Bronchial epithelial cell (primary cell): ENCODE data around the gene CEP120. TPM values are rescaled to one million over a fixed set of nuclear protein-coding genes. Genes with fewer than 3 reads are reported as not detected.

Source experiments
- DNase-seq: peaks from one replicate; pipeline ENCODE4 v3.0.0-alpha.2; 2010; ENCODE audit warnings: low read depth
- FAIRE-seq: peaks from 2 replicates; lab custom pipeline; 2011; peaks lifted over from hg19 to GRCh38; lab: Jason Lieb, UNC
- H3K27me3 ChIP-seq: 2 replicates; pipeline ENCODE4 v1.5.1; 2011; ENCODE audit warnings: low read length; ENCODE audit not compliant: control insufficient read depth, insufficient read depth
- H3K36me3 ChIP-seq: 2 replicates; pipeline ENCODE4 v1.5.1; 2011; ENCODE audit warnings: low read length; ENCODE audit not compliant: control insufficient read depth, insufficient read depth
- H3K4me3 ChIP-seq: 2 replicates; pipeline ENCODE4 v1.5.1; 2011; ENCODE audit warnings: mild to moderate bottlenecking, low read depth, low read length, control low read depth
- CTCF ChIP-seq: IDR thresholded peaks from 2 replicates; pipeline ENCODE4 v1.5.1; 2011; ENCODE audit warnings: mild to moderate bottlenecking, moderate library complexity, low read length, control low read depth, inconsistent platforms; ENCODE audit not compliant: insufficient read depth, severe bottlenecking
- total RNA-seq: library from RNA; depleted of rRNA; stranded (reverse); fragments of >200 nt; gene quantifications from 2 replicates; pipeline ENCODE4 v1.2.1, GENCODE V29; 2014

Gene CEP120
- total RNA-seq, 1 donor from 2014 or later = 15.0 TPM

GRCh38 chr5:123441408-123441807 lies 18.2 kb upstream of the CEP120 start:
- Histone ChIP-seq H3K27me3 (no peaks in the 10 kb centered on the region), H3K36me3 (no peaks in the 10 kb centered on the region), H3K4me3 (no peak overlapping the region)
- FAIRE-seq (no peak), DNase-seq (no peak)
- no peak for TF ChIP-seq CTCF

- no peak for TF ChIP-seq CTCF
- H3K36me3 ChIP-seq = no peaks in the 10 kb centered on the region
- FAIRE-seq = no peak
Measured at GRCh38 chr5:123440456-123441181, 17.4 kb upstream of the CEP120 start.

GRCh38 chr5:123439709-123440108 lies 16.5 kb upstream of the CEP120 start:
- no peaks in the 10 kb centered on the region for H3K36me3 ChIP-seq
- FAIRE-seq (peak; percentile 32), DNase-seq (no peak)
- H3K4me3 ChIP-seq = no peak overlapping the region
- H3K27me3 ChIP-seq = no peaks in the 10 kb centered on the region
- no peak for TF ChIP-seq CTCF

More at GRCh38 chr5:123440456-123441181, 17.4 kb upstream of the CEP120 start:
- Histone ChIP-seq H3K4me3 (no peak overlapping the region), H3K27me3 (no peaks in the 10 kb centered on the region)
- DNase-seq = no peak

- no peak overlapping the region for H3K4me3 ChIP-seq
- peak; percentile 80 for DNase-seq
Measured at GRCh38 chr5:123438902-123439301, 15.7 kb upstream of the CEP120 start.

GRCh38 chr5:123438244-123438643 lies 15.0 kb upstream of the CEP120 start:
- Histone ChIP-seq H3K4me3 (no peak overlapping the region), H3K27me3 (no peaks in the 10 kb centered on the region), H3K36me3 (no peaks in the 10 kb centered on the region)
- FAIRE-seq = no peak
- no peak for TF ChIP-seq CTCF
- no peak for DNase-seq

More at GRCh38 chr5:123438902-123439301, 15.7 kb upstream of the CEP120 start:
- no peak for FAIRE-seq
- TF ChIP-seq CTCF = no peak
- no peaks in the 10 kb centered on the region for H3K36me3 ChIP-seq
- no peaks in the 10 kb centered on the region for H3K27me3 ChIP-seq
